HCT116 (cell line): ENCODE measurements around the gene SDK1. TPM values are rescaled to one million over a fixed set of nuclear protein-coding genes. Genes with fewer than 3 reads are reported as not detected.

Experiments
- ATAC-seq: fragments of 200-7000 bp; cut with Tn5 transposase; 2 replicates; pipeline ENCODE4 v1.9.1; 2020; ENCODE audit warnings: mild to moderate bottlenecking, moderate library complexity
- BruUV-seq: library from RNA; stranded (reverse); fragments of 400-500 nt; replicated peaks from 2 replicates; lab custom pipeline; 2021; lab: Mats Ljungman, UMichigan
- CTCF ChIA-PET: fragments of 300-600 bp; sonication (Branson Sonifier 250); formaldehyde crosslinking; loops from one replicate; lab custom pipeline; 2021; ENCODE audit warnings: antibody characterized with exemption; lab: Charles Lee
- POLR2A ChIA-PET: fragments of 300-600, 350-600 bp; sonication (Branson Sonifier 250); formaldehyde crosslinking; loops from one replicate; lab custom pipeline; 2021; ENCODE audit warnings: antibody characterized with exemption; lab: Charles Lee
- RAD21 ChIA-PET, 2 experiments: fragments of 300-600 bp; sonication (Branson Sonifier 250); formaldehyde crosslinking; loops; one replicate each; lab custom pipeline; 2023; ENCODE audit warnings: low total read pairs in 2 of 2; ENCODE audit not compliant: uncharacterized antibody in 2 of 2, unreplicated experiment in 2 of 2, low non-redundant PET in 1 of 2; lab: Charles Lee
- DNase-seq: peaks from one replicate; pipeline ENCODE4 v3.0.0-alpha.2; 2010; ENCODE audit warnings: low read depth, low spot score
- H2AFZ ChIP-seq: fragments of 200-600 bp; shearing (Covaris generic), sonication (generic); 2 replicates; pipeline ENCODE4 v1.6.1; 2017; ENCODE audit warnings: low read depth, mixed run types, mixed read lengths, antibody characterized with exemption, low read length; ENCODE audit not compliant: poor library complexity, severe bottlenecking
- H3K27ac ChIP-seq: 2 replicates; pipeline ENCODE4 v1.5.1; 2012; ENCODE audit warnings: low read depth, low read length
- H3K27me3 ChIP-seq: fragments of 200-600 bp; sonication (generic); 2 replicates; pipeline ENCODE4 v1.6.1; 2016; ENCODE audit warnings: mixed run types, low read length, mixed read lengths; ENCODE audit not compliant: insufficient read depth
- H3K36me3 ChIP-seq, 2 experiments: fragments of 200-500 bp in 1 of 2; fragments of 200-600 bp in 1 of 2; sonication (Bioruptor generic) in 1 of 2; sonication (generic) in 1 of 2; 2 replicates each; pipeline versions ENCODE4 v1.5.1 to v1.6.1; 2014 to 2016; ENCODE audit warnings: low read length in 2 of 2, inconsistent platforms in 1 of 2, mixed read lengths in 1 of 2, mixed run types in 1 of 2; ENCODE audit not compliant: insufficient read depth in 2 of 2, control insufficient read depth in 1 of 2
- H3K4me1 ChIP-seq, 2 experiments: fragments of 200-600 bp in 1 of 2; sonication (generic) in 1 of 2; 2 replicates each; pipeline versions ENCODE4 v1.5.1 to v1.6.1; 2012 to 2017; ENCODE audit warnings: low read length in 2 of 2, inconsistent platforms in 1 of 2, mild to moderate bottlenecking in 1 of 2, mixed read lengths in 1 of 2, mixed run types in 1 of 2, moderate library complexity in 1 of 2; ENCODE audit not compliant: insufficient read depth in 2 of 2, control insufficient read depth in 1 of 2
- H3K4me2 ChIP-seq: fragments of 200-600 bp; sonication (generic); 2 replicates; pipeline ENCODE4 v1.6.1; 2017; ENCODE audit warnings: mixed run types, low read length, mixed read lengths
- H3K4me3 ChIP-seq, 2 experiments: fragments of 200-600 bp in 1 of 2; sonication (generic) in 1 of 2; replicated peaks in 1 of 2; 2 replicates each; pipeline ENCODE4 v1.5.1; 2011 to 2016; ENCODE audit warnings: low read length in 2 of 2, control low read depth in 1 of 2, low read depth in 1 of 2, mild to moderate bottlenecking in 1 of 2, mixed read lengths in 1 of 2, mixed run types in 1 of 2
- H3K79me2 ChIP-seq: fragments of 200-600 bp; sonication (generic); 2 replicates; pipeline ENCODE4 v1.6.1; 2017; ENCODE audit warnings: mild to moderate bottlenecking, mixed run types, low read length, moderate library complexity, mixed read lengths; ENCODE audit not compliant: insufficient read depth
- H3K9ac ChIP-seq: fragments of 200-600 bp; sonication (generic); 2 replicates; pipeline ENCODE4 v1.6.1; 2016; ENCODE audit warnings: low read length, mixed read lengths
- H3K9me2 ChIP-seq: fragments of 200-600 bp; sonication (generic), shearing (Covaris generic); 2 replicates; pipeline ENCODE4 v1.6.1; 2017; ENCODE audit warnings: mixed run types, mild to moderate bottlenecking, moderate library complexity; ENCODE audit not compliant: insufficient read depth
- H3K9me3 ChIP-seq, 2 experiments: fragments of 200-500 bp in 1 of 2; fragments of 200-600 bp in 1 of 2; sonication (Bioruptor generic) in 1 of 2; sonication (generic) in 1 of 2; 2 replicates each; pipeline ENCODE4 v1.6.1; 2014 to 2017; ENCODE audit warnings: low read length in 2 of 2, mixed read lengths in 2 of 2, inconsistent platforms in 1 of 2, low read depth in 1 of 2, mild to moderate bottlenecking in 1 of 2, mixed run types in 1 of 2, moderate library complexity in 1 of 2; ENCODE audit not compliant: control insufficient read depth in 1 of 2, insufficient read depth in 1 of 2
- H4K20me1 ChIP-seq: fragments of 200-600 bp; sonication (generic), shearing (Covaris generic); 2 replicates; pipeline ENCODE4 v1.6.1; 2017; ENCODE audit warnings: mixed run types, mild to moderate bottlenecking, moderate library complexity; ENCODE audit not compliant: insufficient read depth
- ATF3 ChIP-seq: IDR thresholded peaks from 2 replicates; pipeline ENCODE4 v1.6.1; 2012
- CTCF ChIP-seq, 3 experiments: fragments of 200-600 bp in 1 of 3; sonication (generic) in 1 of 3; IDR thresholded peaks in 2 of 3; conservative IDR thresholded peaks in 1 of 3; 2 replicates each; pipeline ENCODE4 v1.5.1; 2012 to 2017; ENCODE audit warnings: low read depth in 2 of 3, low read length in 2 of 3, antibody characterized with exemption in 1 of 3, borderline replicate concordance in 1 of 3, control low read depth in 1 of 3, mild to moderate bottlenecking in 1 of 3, mixed read lengths in 1 of 3, mixed run types in 1 of 3, moderate library complexity in 1 of 3; ENCODE audit not compliant: insufficient read depth in 1 of 3
- EGR1 ChIP-seq: IDR thresholded peaks from 2 replicates; pipeline ENCODE4 v1.6.1; 2012; ENCODE audit warnings: low read depth
- ELF1 ChIP-seq: IDR thresholded peaks from 2 replicates; pipeline ENCODE4 v1.6.1; 2012; ENCODE audit warnings: low read depth, borderline replicate concordance
- EZH2phosphoT487 ChIP-seq: fragments of 200-600 bp; IDR thresholded peaks from 2 replicates; pipeline ENCODE4 v1.6.1; 2018; ENCODE audit warnings: antibody characterized with exemption, borderline replicate concordance
- FOSL1 ChIP-seq: IDR thresholded peaks from 2 replicates; pipeline ENCODE4 v1.6.1; 2012; ENCODE audit warnings: low read depth
- JUND ChIP-seq: IDR thresholded peaks from 2 replicates; pipeline ENCODE4 v1.6.1; 2012
- POLR2A ChIP-seq: IDR thresholded peaks from 2 replicates; pipeline ENCODE4 v1.7.0; 2011; ENCODE audit warnings: borderline replicate concordance; ENCODE audit not compliant: insufficient read depth, insufficient read length; ENCODE audit errors: extremely low read depth
- POLR2AphosphoS5 ChIP-seq: IDR thresholded peaks from 2 replicates; pipeline ENCODE4 v1.6.1; 2011; ENCODE audit warnings: mild to moderate bottlenecking, low read depth, low read length, moderate library complexity
- RAD21 ChIP-seq: IDR thresholded peaks from 2 replicates; pipeline ENCODE4 v1.6.1; 2012; ENCODE audit warnings: low read depth, mild to moderate bottlenecking
- REST ChIP-seq: IDR thresholded peaks from 2 replicates; pipeline ENCODE4 v1.6.1; 2012; ENCODE audit warnings: low read depth
- SP1 ChIP-seq: IDR thresholded peaks from 2 replicates; pipeline ENCODE4 v1.6.1; 2012; ENCODE audit warnings: low read depth
- TCF7L2 ChIP-seq: IDR thresholded peaks from 2 replicates; pipeline ENCODE4 v1.7.0; 2011; ENCODE audit warnings: borderline replicate concordance, inconsistent platforms; ENCODE audit not compliant: insufficient read depth, insufficient read length; ENCODE audit errors: extremely low read depth
- YY1 ChIP-seq: IDR thresholded peaks from 2 replicates; pipeline ENCODE4 v1.6.1; 2011; ENCODE audit warnings: low read length, low read depth, moderate library complexity, mild to moderate bottlenecking; ENCODE audit not compliant: insufficient replicate concordance; ENCODE audit errors: extremely low read depth
- ZFX ChIP-seq: fragments of 450-650 bp; IDR thresholded peaks from 2 replicates; pipeline ENCODE4 v1.6.1; 2017
- ZNF274 ChIP-seq: fragments of 200-500 bp; sonication (Bioruptor generic); IDR thresholded peaks from 2 replicates; pipeline ENCODE4 v1.6.1; 2014; ENCODE audit warnings: mild to moderate bottlenecking, low read depth, low read length, inconsistent platforms
- intact Hi-C: fragments of 100-400 bp; cut with micrococcal nuclease; formaldehyde crosslinking; loops from 2 replicates; pipeline ENCODE4 v1.10.0; 2022
- total RNA-seq: library from RNA; stranded (reverse); gene quantifications from one replicate; pipeline ENCODE4 v1.2.1, GENCODE V29; 2021; ENCODE audit not compliant: unreplicated experiment
- TF ChIP-seq, protein P1 (sequence below): IDR thresholded peaks from 2 replicates; pipeline ENCODE4 v1.6.1; 2012
- TF ChIP-seq, protein P2 (sequence below): IDR thresholded peaks from 2 replicates; pipeline ENCODE4 v1.6.1; 2011; ENCODE audit warnings: mild to moderate bottlenecking, low read length, moderate library complexity; ENCODE audit not compliant: insufficient replicate concordance; ENCODE audit errors: extremely low read depth

The SDK1 gene
- total RNA-seq, 1 experiment from 2014 or later: 0.05 TPM

DNA sequence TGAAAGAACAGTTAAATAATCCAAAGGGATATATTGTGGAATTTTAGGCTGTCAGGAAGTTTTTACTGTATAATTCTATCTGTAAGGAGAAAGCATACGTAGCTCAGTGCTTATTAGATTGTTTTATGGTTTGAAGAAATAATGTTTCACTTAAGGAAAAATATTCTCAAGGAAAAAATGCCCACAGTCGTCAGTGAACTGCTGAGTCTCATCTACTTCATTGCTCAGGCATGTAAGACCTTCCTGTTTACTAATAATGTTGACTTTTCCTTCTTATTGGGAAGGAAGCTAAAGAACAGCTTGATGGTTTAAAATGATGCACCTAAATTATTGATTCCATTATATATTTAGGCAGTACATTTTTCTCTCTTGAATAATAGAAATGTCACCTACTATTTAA, 304.2 kb downstream of the SDK1 start (continued):
- TF ChIP-seq REST: no peak
- no peak for TF ChIP-seq EZH2phosphoT487
- no peak for TF ChIP-seq FOSL1
- no peak for TF ChIP-seq ZNF274
- TF ChIP-seq ZFX: no peak
- no peak for TF ChIP-seq POLR2A
- TF ChIP-seq, protein P1, sequence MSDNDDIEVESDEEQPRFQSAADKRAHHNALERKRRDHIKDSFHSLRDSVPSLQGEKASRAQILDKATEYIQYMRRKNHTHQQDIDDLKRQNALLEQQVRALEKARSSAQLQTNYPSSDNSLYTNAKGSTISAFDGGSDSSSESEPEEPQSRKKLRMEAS: no peak
- no peak for TF ChIP-seq RAD21
- no peak for TF ChIP-seq SP1
- no peak for TF ChIP-seq TCF7L2
- TF ChIP-seq EGR1: no peak

- H3K9me2 ChIP-seq: no peaks in the 10 kb centered on the region
- ATAC-seq (no peak), DNase-seq (no peak)
- H3K4me1 ChIP-seq: no peaks in the 10 kb centered on the region
- CTCF ChIA-PET: no interaction called here
- peaks cover 17% of the 10 kb centered on the region for H3K27me3 ChIP-seq
- POLR2A ChIA-PET: no interaction called here
- no TSS peak for BruUV-seq
- no peaks in the 10 kb centered on the region for H3K79me2 ChIP-seq
- no peak overlapping the region for H3K27ac ChIP-seq
- no peak overlapping the region for H3K4me2 ChIP-seq
- intact Hi-C loops: no loop called here
- RAD21 ChIA-PET: no interaction called here
- no peak overlapping the region for H3K4me3 ChIP-seq
- no peak overlapping the region for H2AFZ ChIP-seq
- no peaks in the 10 kb centered on the region for H3K9me3 ChIP-seq
- no peaks in the 10 kb centered on the region for H3K36me3 ChIP-seq
- no peak overlapping the region for H3K9ac ChIP-seq
- H4K20me1 ChIP-seq: no peaks in the 10 kb centered on the region
- TF ChIP-seq POLR2AphosphoS5: no peak
- no peak for TF ChIP-seq ELF1
- TF ChIP-seq YY1: no peak
- no peak for TF ChIP-seq CTCF (IDR thresholded peaks at IDR 0.05 in 2 of 3, conservative IDR thresholded peaks at IDR 0.05 in 1 of 3; ENCODE audit: borderline replicate concordance in 1 of 3, insufficient read depth in 1 of 3, low read depth in 2 of 3, low read length in 2 of 3)
- TF ChIP-seq, protein P1: no peak
- TF ChIP-seq, protein P2, sequence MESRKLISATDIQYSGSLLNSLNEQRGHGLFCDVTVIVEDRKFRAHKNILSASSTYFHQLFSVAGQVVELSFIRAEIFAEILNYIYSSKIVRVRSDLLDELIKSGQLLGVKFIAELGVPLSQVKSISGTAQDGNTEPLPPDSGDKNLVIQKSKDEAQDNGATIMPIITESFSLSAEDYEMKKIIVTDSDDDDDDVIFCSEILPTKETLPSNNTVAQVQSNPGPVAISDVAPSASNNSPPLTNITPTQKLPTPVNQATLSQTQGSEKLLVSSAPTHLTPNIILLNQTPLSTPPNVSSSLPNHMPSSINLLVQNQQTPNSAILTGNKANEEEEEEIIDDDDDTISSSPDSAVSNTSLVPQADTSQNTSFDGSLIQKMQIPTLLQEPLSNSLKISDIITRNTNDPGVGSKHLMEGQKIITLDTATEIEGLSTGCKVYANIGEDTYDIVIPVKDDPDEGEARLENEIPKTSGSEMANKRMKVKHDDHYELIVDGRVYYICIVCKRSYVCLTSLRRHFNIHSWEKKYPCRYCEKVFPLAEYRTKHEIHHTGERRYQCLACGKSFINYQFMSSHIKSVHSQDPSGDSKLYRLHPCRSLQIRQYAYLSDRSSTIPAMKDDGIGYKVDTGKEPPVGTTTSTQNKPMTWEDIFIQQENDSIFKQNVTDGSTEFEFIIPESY: no peak
- no peak for TF ChIP-seq JUND
- TF ChIP-seq FOSL1: no peak
- no peak for TF ChIP-seq ATF3
These were observed 305.4 kb downstream of the SDK1 start for GRCh38 chr7:3606436-3606835.
